NCI-H345 treated with DMSO at 0.1 percent for 48 hours (cell line): ENCODE data around the gene DCP2.

Source experiments
- DNase-seq: peaks from one replicate; lab custom pipeline; 2025; ENCODE audit not compliant: unreplicated experiment; lab: John Stamatoyannopoulos, UW

DCP2 gene

GRCh38 chr5:113062869-113063508, 86.4 kb downstream of the DCP2 start:
- DNase-seq, result no peak

GRCh38 chr5:113063927-113064326, 87.3 kb downstream of the DCP2 start:
- no peak for DNase-seq

- no peak for DNase-seq
Measured at GRCh38 chr5:113064806-113065205, 88.2 kb downstream of the DCP2 start.

GRCh38 chr5:113065626-113066025, 89.0 kb downstream of the DCP2 start:
- DNase-seq, result no peak

- no peak for DNase-seq
Measured at GRCh38 chr5:113067635-113068344, 91.2 kb downstream of the DCP2 start.

- no peak for DNase-seq
Measured at GRCh38 chr5:113068559-113068958, 92.0 kb downstream of the DCP2 start.
